Measurements from ENCODE around the gene BCL2L13.
"Not testable (repeated sequence)": the region's sequence is repeated elsewhere in the genome, so short reads cannot be mapped to it uniquely, and the experiment has no call there.

The BCL2L13 gene, protein sequence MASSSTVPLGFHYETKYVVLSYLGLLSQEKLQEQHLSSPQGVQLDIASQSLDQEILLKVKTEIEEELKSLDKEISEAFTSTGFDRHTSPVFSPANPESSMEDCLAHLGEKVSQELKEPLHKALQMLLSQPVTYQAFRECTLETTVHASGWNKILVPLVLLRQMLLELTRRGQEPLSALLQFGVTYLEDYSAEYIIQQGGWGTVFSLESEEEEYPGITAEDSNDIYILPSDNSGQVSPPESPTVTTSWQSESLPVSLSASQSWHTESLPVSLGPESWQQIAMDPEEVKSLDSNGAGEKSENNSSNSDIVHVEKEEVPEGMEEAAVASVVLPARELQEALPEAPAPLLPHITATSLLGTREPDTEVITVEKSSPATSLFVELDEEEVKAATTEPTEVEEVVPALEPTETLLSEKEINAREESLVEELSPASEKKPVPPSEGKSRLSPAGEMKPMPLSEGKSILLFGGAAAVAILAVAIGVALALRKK

DNA sequence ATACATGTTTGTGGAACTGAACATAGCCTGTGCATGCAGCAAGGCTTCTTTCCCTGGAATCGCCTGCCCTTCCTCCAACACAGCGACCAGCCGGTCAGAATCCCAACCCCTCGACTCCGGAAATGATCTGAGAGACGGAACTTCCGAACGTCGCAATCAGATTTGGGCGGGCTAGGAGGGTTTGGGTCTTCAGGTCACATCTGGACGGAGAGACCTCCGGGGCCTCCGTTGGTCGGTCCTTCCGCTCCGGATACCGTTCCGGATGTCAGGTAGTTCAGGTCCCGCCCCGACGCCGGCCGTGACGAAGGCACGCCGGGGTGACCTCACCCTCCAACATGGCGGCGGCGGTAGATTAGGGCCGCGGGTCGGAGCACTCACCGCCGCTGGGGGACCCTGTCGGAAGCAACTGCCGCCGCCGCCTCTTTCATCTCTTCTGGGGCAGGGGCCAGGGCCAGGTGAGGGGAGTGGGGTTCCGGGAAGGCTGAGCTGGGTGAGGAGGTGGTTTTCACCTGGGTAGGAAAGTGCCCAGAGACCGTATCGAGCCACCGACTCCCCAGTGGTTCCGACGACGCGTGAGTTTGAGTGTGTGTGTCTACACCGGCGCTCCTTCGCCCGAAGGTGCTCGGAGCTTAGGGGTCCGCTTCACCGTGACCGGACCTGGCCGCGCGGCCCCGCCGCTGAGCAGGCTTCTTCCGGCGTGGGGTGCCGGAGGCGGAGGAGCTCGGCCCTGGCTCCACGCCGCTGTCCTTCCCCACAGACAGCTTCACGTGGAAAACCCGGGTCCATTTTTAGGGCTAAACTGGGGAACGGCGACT lies at the start of gene BCL2L13:
Gene BCL2L13 (plus strand): TSS at position 326 of the 815 bp plus-strand sequence. CDS start 16,955 bp downstream, outside the sequence.
- peak; percentile 88 for DNase-seq

DNA sequence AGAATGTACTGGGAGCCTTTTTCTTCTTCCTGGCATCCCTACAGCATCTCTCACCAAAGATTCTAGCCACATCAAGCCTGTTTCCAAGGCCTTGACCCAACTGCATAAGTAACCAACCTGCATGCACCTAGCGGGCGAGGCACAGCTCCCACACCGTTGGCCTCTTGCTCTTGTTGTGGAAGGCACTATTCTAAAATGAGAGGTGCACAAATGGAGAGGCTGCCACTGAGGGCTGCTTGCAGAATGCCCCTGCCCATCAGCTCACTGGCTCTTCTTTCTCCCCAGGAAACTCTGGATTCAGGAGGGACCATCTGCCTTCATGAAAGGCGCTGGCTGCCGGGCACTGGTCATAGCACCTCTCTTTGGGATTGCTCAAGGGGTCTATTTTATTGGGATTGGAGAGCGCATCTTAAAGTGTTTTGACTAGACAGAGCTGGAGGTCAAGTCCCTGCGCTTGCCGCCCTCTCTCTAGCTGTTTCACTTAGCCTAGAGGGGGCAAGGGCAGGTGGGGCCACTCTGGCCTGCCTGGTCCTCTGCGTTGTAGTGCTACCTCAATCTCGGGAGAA lies 48.7 kb upstream of the BCL2L13 start:
- no peak for DNase-seq

DNA sequence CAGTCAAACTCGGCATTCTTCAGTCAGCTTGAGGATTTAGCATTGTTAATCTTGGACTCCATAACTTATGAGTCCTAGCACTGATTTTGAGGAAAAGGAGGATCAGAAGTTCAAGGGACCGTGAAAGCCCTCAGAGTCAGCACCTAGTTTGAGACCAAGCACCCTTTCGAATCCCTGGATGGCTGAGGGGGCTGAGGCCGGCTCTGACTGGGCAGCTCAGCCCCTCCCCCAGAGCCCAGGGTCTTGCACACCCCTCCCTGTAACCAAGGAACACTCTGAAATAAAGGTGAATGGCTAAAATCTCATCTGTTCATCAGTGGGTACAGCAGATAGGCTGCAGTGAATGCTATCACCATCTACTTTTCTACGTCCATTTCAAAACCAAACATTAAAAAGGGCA lies 48.0 kb upstream of the BCL2L13 start:
- no peak for DNase-seq

DNA sequence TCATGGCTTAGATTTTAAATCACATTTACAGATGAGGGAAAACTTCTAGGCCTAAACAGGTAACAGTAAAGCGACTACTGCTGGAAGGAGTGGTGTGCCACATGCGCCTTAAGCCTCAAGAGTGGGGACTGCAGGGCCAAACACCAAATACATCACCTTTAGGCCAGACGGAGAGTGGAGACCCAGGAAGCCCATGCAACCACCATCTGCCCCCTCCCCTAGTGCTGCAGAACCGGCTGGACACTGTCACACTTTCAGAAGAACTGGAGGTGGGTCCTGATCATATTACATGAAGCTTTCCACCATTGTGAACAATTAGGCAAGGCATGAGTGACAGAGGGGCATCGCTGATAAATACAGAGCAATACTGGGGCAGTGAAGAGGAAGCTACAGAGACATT lies 46.4 kb upstream of the BCL2L13 start:
- DNase-seq = no peak

DNA sequence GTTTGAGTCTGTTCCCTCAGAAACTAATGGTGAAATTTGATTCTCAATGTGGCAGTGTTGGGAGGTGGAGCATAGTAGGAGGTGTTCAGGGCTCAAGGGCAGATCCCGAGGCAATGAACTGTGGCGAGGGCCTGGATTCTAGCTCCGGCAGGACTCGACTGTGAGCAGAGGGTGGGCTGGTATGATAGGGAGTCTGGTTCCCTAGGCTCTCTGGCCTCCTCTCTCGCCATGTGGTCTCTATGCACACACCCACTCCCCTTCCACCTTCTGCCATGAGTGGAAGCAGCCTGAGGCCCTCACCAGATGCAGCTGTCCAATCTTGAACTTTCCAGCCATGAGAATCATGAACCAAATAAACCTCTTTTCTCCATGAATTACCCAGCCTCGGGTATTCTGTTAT lies 42.3 kb upstream of the BCL2L13 start:
- DNase-seq = no peak

DNA sequence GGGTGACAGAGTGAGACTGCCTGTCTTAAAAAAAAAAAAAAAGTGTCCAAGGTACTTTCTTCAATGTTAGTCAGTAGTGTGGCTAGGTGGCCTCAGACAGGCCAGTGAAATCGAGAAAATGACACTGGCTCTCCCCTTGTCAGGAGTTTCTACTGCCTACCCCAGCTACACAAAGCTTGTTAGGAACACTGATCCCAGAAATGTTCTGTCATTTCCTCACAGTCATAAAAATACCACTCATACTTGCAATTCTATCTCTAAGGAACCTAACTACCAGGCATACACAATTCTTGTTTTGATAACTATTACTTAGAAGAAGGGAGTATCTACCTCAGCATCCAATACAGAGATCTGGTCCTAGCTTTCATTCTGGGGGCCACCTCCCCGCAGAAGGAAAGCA lies 41.3 kb upstream of the BCL2L13 start:
- no peak for DNase-seq

DNA sequence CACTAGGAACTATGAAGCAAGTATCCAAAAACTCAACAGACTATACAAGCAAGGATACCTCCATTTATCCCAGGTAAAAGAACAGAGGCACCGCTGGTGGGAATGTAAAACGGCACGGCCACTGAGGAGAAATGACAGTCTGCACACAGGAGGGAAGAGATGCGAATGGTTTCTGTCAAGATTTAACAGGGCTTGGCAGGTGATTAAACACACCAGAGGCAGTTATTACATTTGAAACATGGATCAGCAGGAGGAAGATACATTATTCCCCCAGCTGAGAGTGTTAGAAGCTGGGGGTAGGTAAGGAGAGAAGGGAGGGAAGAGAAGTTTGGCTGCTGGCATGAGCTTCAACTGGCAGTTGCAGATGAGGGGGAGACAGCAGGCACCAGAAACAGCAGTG lies 40.2 kb upstream of the BCL2L13 start:
- DNase-seq = no peak

DNA sequence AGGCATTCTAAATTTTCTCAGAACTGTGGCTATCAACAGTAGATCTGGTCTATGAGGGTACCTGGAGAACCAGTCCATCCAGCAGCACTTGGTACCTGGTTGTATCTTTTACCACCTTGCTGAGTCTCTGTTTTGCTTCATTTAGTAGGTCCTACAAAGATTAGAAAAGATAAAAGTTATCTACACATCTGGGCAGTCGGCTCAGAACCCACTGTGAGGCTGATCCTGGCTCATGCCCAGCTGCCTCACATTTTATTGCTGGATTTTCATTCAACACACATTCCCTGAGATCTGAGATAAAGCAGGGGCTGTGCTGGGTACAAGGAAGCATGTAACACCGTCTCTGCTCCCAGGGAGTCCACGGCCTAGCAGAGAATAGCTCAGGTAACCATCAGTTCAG lies 37.5 kb upstream of the BCL2L13 start:
- no peak for DNase-seq

DNA sequence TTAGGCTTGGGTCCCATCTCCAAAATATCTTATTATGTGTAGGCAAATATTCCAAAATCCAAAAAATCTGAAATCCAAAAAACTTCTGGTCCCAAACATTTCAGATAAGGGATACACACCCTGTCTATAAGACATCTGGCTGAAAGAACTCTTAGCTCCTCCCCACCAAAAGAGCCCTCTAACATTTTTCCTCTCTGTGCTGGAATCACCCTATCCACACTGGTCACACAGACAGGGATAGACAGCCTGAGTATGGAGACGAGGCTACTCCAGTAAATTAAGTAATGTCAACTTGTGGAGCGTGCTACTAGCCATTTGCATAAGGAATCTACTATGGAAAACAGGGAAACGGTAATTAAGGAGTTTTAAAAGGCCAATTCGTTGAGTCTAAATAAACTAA lies 34.9 kb upstream of the BCL2L13 start:
- DNase-seq = no peak

DNA sequence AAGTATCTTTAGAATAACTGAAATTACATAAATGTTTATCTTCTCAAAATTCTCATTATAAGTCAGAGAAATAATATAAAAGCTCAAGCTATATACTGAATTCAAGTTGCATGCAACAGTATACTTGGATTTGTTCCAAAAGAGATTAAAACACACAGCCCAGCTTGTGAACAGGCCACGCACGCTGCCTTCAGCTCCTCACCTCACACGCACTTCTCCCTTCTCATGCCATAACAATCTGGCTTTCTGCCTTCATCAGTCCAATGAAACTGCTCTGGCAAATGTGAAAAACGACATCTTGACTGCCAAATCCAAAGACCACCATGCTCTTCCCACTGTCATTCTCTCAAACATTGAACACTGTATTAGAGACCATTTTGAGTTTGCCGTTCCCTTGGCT lies 32.1 kb upstream of the BCL2L13 start:
- no peak for DNase-seq

DNA sequence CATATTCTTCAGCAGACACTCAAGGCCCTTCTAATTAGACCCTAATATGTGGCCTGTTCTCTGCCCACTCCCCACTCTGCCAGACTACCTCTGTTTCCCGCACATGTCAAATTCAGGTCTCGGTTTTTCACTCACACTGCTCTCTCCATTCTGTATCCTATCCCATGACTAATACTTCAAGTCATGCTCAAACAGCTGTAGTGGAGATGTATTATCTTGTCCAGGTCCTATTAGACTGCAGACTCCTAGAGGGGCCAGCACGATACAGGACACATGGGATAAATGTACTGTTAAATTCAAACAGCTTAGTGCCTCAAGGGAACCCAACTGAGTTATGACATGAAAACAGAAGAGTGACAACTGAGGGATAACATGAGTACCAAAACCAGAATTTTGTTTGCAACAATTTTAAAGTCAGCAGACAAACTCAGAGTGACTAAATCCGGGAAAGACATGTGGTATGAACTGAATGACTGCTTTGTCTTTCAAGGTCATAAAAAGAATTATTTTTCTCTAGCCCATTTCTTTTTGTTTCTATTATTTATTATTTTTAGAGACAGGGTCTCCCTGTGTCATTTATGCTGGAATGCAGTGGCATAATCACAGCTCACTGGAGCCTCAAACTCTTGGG lies 30.6 kb upstream of the BCL2L13 start:
- no peak for DNase-seq

DNA sequence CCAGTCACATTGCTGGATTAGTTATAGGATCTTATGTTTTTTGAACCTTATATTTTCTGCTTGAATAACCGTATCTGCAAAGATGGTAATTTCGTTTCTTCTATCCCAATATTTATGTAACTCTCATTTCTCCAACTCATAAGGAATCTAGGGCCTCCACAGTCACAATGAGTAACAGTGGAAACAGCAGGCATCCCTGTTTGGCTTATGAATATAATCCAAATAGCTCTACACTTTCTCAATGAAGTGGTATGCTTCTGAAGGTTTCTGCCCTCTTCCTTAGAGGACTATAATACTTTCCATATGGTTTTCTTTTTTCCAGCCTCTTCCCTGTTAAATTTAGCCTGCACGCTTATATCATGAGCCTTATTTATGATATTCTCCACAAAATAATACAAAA lies 26.5 kb upstream of the BCL2L13 start:
- DNase-seq = no peak

DNA sequence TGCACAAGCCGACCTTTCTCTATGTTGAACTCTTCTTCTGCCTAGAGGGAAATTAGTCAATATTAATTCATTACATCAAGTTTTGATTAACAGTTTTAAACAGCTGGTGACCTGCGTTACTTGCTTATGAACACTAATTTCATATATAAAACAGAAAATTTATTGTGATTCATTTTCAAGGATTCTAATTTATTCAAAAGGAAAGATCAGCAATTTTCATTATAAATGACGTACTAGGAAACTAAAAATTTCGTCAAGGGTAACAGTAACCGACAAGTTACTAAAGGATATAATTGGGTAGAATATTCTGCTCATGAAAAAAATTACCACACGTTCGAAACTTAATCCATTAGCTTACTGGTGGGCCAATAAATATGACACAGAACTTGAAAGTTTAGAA lies 25.3 kb upstream of the BCL2L13 start:
- DNase-seq = no peak

DNA sequence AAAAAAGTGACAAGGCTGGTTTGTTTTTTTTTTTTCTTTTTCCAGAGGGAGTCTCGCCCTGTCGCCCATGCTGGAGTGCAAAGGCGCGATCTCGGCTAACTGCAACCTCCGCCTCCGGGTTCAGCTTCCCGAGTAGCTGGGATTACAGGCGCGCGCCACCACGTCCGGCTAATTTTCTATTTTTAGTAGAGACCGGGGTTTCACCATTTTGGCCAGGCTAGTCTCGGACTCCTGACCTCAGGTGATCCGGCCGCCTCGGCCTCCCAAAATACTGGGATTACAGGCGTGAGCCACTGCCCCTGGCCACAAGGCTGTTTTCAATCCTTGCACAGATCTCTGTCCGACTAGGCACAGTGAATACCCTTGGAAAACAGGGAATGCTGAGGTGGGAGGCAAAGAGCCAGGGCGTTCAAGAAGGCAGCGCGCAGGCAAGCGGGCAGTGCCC lies 10.6 kb upstream of the BCL2L13 start:
- DNase-seq = no peak

DNA sequence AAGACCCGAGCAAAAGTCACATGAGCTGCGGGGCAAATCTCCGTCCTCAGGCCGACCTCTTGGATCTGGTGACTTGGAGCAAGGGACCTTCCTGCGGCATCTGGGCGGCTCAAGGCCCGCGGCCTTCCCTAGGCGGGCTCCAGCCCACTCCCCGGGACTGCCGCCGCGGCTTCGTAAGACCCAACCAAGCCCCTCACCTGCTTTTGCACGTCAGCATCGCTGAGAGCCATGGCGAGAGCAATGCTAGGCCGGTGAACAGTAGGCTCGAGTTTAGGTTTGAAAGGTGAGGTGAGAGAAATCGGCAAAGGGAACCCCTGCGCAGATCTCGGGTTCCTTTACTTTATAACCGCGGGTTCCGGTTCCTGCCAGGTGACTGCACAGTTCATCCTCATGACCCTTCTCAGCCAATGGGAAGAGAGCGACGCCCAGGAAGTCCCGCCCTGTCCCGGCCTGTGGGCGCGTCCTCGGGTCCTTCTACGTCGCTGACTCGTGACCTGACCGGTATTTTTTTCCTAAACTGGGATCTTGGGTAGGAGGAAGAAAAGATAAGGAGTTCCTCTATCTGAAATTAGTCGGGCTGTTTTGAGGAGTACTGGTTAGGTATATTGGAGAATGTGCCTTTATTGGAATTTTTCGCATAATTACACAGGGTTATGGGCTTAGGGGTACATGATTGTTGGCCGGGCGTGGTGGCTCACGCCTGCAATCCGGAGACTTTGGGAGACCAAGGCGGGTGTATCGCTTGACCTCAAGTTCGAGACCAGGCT lies 10.0 kb upstream of the BCL2L13 start, which contains the start of gene ATP6V1E1:
Gene ATP6V1E1 (minus strand): TSS at position 344 of the 767 bp plus-strand sequence. CDS start 114 bp downstream, at position 230.
- DNase-seq = peak; percentile 90

DNA sequence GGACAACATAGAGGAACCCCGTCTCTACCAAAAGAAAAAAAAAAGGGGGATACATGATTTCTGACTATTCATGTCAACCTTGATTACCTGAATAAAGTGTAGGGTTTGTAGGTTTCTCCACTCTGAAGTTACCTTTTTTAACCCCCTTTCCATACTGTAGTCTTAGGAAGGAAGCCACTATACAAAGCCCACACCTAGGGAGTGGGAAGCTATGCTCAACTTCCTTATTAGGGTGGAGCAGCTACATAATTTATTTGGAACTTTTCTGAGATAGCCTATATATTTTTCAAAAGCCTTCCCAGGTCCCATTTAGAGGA lies 9.4 kb upstream of the BCL2L13 start:
- no peak for DNase-seq

DNA sequence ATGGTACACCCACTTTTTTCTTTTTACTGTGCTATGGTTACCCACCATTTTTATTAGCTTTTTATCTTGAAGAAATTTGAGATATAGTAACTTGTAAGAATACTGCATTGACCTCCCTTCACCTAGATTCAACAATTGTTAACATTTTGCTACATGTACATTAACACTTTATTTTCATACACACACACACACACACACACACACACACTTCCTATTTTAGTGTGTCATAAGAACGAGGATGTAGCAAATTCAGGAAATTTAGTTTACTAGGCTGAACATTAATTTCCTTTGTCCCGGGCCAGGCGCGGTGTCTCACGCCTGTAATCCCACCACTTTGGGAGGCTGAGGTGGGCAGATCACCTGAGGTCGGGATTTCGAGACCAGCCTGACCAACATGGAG lies 8.9 kb upstream of the BCL2L13 start:
- DNase-seq = no peak

DNA sequence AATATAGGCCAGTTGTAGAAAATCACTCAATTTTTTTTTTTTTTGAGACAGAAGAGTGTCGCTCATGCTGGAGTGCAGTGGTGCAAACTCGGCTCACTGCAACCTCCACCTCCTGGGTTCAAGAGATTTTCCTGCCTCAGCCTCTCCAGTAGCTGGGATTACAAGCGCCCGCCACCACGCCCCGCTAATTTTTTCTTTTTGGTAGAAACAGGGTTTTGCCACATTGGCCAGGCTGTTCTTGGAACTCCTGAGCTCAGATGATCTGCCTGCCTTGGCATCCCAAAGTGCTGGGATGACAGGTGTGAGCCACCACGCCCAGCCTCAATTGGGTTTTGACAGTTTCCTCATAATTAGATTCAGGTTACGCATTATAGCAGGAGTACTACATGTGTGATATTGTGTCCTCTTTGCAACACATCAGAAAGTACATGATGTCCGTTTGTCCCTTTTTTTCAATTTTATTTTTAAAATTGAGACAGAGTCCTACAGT lies 7.4 kb upstream of the BCL2L13 start:
- DNase-seq = no peak

DNA sequence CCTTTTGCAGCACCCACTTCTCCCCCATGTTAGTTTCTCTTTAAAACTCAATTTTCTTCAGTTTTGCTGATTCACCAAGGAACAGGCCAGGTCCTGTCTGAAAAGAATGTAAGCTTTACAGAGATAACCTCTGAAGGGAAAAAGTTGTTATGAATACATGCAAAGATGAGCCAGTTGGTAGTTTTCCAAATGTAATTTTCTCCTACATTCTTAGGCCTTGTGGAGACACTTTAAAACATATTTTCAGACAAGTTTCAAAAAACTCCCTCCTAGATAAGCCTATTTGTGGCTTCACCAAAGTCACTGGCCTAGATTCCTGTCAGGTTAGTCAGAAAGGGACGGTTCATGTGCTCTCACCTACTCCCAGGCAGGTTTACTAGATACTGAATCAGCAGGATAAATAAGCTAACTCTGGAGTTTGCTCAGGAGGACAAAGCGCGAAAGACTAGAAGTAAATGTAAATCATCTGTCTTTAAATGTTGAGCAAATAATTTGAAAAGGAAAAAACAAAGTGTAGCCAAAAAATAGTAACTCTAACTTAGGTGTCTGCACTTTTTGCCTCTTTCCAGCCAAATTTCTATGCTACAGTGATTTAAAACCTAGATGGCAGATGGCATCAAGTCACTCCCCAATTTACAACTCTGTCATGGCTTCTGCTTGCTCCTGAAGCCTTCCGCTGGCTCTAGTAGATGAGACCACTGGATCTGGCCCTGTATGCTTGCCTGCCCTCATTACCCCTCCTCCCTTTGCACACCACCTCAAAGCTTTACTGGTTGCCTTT lies 5.2 kb upstream of the BCL2L13 start:
- no peak for DNase-seq

DNA sequence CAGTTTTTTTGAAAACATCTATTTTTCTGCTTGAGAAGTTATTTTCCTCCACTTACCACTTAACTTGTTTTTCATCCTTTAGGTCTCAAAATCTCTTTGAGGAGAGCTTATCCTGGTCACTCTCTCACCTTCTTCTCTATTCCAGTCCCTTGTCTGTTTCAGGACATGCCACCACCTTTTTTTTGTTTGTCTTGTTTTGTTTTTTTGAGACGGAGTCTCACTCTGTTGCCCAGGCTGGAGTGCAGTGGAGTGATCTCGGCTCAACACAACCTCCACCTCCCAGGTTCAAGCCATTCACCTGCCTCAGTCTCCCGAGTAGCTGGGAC lies 4.6 kb upstream of the BCL2L13 start:
- no peak for DNase-seq

DNA sequence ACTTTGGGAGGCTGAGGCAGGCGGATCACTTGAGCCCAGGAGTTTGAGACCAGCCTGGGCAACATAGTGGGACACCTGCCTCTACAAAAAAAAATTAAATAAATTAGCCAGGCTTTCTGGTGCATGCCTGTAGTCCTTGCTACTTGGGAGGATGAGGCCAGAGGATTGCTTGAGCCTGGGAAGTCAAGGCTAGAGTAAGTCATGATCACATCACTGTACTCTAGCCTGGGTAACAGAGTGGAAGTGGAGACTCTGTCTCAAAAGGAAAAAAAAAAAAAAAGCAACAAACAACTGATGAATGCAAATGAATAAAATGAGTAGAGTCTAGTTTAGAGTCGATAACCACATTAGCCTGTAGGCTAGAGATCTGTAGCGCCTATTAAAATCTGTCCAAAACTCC lies 3.9 kb upstream of the BCL2L13 start:
- DNase-seq = no peak

DNA sequence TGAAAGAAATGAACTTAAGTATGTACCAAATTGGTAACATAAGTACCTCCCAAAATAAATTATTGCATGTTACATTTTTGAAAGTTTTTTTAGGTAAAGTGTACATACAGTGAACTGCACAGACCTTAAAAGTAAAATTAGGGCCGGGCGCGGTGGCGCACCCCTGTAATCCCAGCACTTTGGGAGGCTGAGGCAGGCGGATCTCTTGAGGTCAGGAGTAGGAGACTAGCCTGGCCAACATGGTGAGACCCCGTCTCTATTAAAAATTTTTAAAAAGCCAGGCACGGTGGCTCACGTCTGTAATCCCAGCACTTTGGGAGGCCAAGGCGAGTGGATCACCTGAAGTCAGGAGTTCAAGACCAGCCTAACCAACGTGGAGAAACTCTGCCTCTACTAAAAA lies 1.7 kb upstream of the BCL2L13 start:
- not testable (repeated sequence) for DNase-seq
